Naive thymus-derived CD4-positive, alpha-beta T cell (primary cell): ENCODE measurements around the gene AMN1. TPM values are rescaled to one million over a fixed set of nuclear protein-coding genes. Genes with fewer than 3 reads are reported as not detected.

Source experiments
- ATAC-seq: fragments of 150-1000 bp; cut with Tn5 transposase; 2 replicates; pipeline ENCODE4 v1.10.0; 2021; ENCODE audit warnings: mild to moderate bottlenecking, moderate library complexity
- CTCF ChIA-PET: fragments of 350-600 bp; sonication (Branson Sonifier 250); formaldehyde crosslinking; loops from one replicate; lab custom pipeline; 2021; ENCODE audit warnings: antibody characterized with exemption; lab: Charles Lee
- POLR2A ChIA-PET: fragments of 350-600 bp; sonication (Branson Sonifier 250); formaldehyde crosslinking; loops from one replicate; lab custom pipeline; 2021; ENCODE audit warnings: antibody characterized with exemption, inconsistent platforms; lab: Charles Lee
- DNase-seq, 9 donors: peaks; one replicate each; pipeline versions ENCODE4 v3.0.0 to v3.0.0-alpha.2; 2020 to 2022; ENCODE audit warnings: mixed read lengths in 1 of 9
- H3K27ac ChIP-seq: one replicate; pipeline ENCODE4 v1.7.0; 2013; ENCODE audit warnings: mild to moderate bottlenecking, low read depth, low read length, moderate library complexity
- H3K27me3 ChIP-seq, 2 donors: one replicate each; pipeline ENCODE4 v1.7.0; 2013; ENCODE audit warnings: low read length in 2 of 2, mild to moderate bottlenecking in 2 of 2, moderate library complexity in 2 of 2; ENCODE audit not compliant: control insufficient read depth in 2 of 2, insufficient read depth in 2 of 2
- H3K36me3 ChIP-seq, 3 experiments: 1 replicate in 2 of 3; 2 replicates in 1 of 3; pipeline ENCODE4 v1.7.0; 2013; ENCODE audit warnings: low read length in 3 of 3, mild to moderate bottlenecking in 3 of 3, moderate library complexity in 1 of 3; ENCODE audit not compliant: insufficient read depth in 3 of 3, control insufficient read depth in 2 of 3
- H3K4me1 ChIP-seq, 2 donors: one replicate each; pipeline ENCODE4 v1.7.0; 2013; ENCODE audit warnings: low read length in 2 of 2, mild to moderate bottlenecking in 2 of 2, moderate library complexity in 1 of 2; ENCODE audit not compliant: control insufficient read depth in 2 of 2, insufficient read depth in 2 of 2
- H3K4me3 ChIP-seq: 2 replicates; pipeline ENCODE4 v1.7.0; 2013; ENCODE audit warnings: mild to moderate bottlenecking, low read length
- H3K9me3 ChIP-seq, 3 experiments: 1 replicate in 2 of 3; 2 replicates in 1 of 3; pipeline ENCODE4 v1.7.0; 2013; ENCODE audit warnings: low read length in 3 of 3; ENCODE audit not compliant: control insufficient read depth in 2 of 3
- H3K27ac Mint-ChIP-seq, 9 donors: one replicate each; pipeline ENCODE4 v1.8.0; 2020 to 2022; ENCODE audit warnings: mixed read lengths in 9 of 9, mild to moderate bottlenecking in 8 of 9, moderate library complexity in 5 of 9, inconsistent platforms in 2 of 9
- H3K27me3 Mint-ChIP-seq, 5 donors: one replicate each; pipeline ENCODE4 v1.8.0; 2021 to 2022; ENCODE audit warnings: mixed read lengths in 5 of 5, mild to moderate bottlenecking in 1 of 5
- H3K36me3 Mint-ChIP-seq, 5 donors: one replicate each; pipeline ENCODE4 v1.8.0; 2020 to 2022; ENCODE audit warnings: mixed read lengths in 5 of 5, mild to moderate bottlenecking in 3 of 5, inconsistent platforms in 1 of 5
- H3K4me1 Mint-ChIP-seq, 7 donors: one replicate each; pipeline ENCODE4 v1.8.0; 2020 to 2022; ENCODE audit warnings: mixed read lengths in 7 of 7, mild to moderate bottlenecking in 3 of 7, inconsistent platforms in 1 of 7
- H3K4me3 Mint-ChIP-seq, 10 donors: one replicate each; pipeline ENCODE4 v1.8.0; 2020 to 2022; ENCODE audit warnings: mild to moderate bottlenecking in 10 of 10, mixed read lengths in 10 of 10, moderate library complexity in 6 of 10, inconsistent platforms in 2 of 10
- H3K9me3 Mint-ChIP-seq, 11 donors: one replicate each; pipeline ENCODE4 v1.8.0; 2020 to 2022; ENCODE audit warnings: mixed read lengths in 11 of 11, mild to moderate bottlenecking in 4 of 11, inconsistent platforms in 1 of 11, moderate library complexity in 1 of 11
- intact Hi-C, 2 donors: fragments of 100-400 bp; cut with micrococcal nuclease; formaldehyde crosslinking; loops; one replicate each; pipeline ENCODE4 v1.15.1; 2023
- polyA plus RNA-seq, 2 donors: library from polyadenylated mRNA; unstranded; fragments of 300-500 nt; fragmentation: Illumina TruSeq; gene quantifications; one replicate each; pipeline ENCODE4 v1.2.3, GENCODE V29; 2021
- total RNA-seq, 6 experiments: library from RNA in 5 of 6; stranded (reverse) in 5 of 6; gene quantifications; 1 replicate in 5 of 6; 2 replicates in 1 of 6; pipeline ENCODE4 v1.2.3 and lab custom pipeline; 2021 to 2026

Gene AMN1
- total RNA-seq (10 to 100 TPM in 2 of 5 experiments, 1 to 10 TPM in 3; 4.1 to 22.9 (median 8.1) TPM), polyA plus RNA-seq (10 to 100 TPM; 15.7 to 17.8 TPM), total RNA-seq (lab: John Stamatoyannopoulos, UW) (10.4 reads per million, percentile 36 among the genes with 10 or more reads in this experiment)

- Histone ChIP-seq H3K9me3 (peaks cover 0 to 14% (median 0%) of the 10 kb centered on the region in 3 experiments), H3K27me3 (no peaks in the 10 kb centered on the region), H3K4me3 (peak within 1 kb of the TSS; percentile 84), H3K36me3 (peaks cover 0 to 1% (median 0%) of the 10 kb centered on the region in 3 experiments), H3K27ac (peak within 1 kb of the TSS; percentile 86), H3K4me1 (peaks cover 8 to 18% of the 10 kb centered on the region in 2 donors)
- DNase-seq (peak; percentile 94 to 100 (median 95)), ATAC-seq (peak; percentile 94)
- CTCF ChIA-PET: interaction anchor here (1.0 to 1.7 kb wide), 3 partner anchors 68 to 233 kb away, joined by 3 read pairs; no protein-coding TSS in a partner anchor
- POLR2A ChIA-PET: interaction anchor here (0.6 to 4.3 kb wide), 25 partner anchors 10 to 241 kb away, joined by 3 to 52 read pairs (median 4); partner anchors contain the start of gene RESF1
- peaks cover 26 to 79% (median 61%) of the 10 kb centered on the region in 7 donors for H3K4me1 Mint-ChIP-seq
- H3K27me3 Mint-ChIP-seq: peaks cover 0 to 2% (median 0%) of the 10 kb centered on the region in 5 donors
- intact Hi-C loops: loop anchor here (1.0 to 5.0 kb wide), 19 partner anchors 7 to 974 kb away; partner anchors contain the start of genes BICD1 (in 2 of the 2), ETFBKMT (in 2 of the 2), RESF1 (in 2 of the 2) and CAPRIN2 (in 1 of the 2)
- peaks cover 9 to 80% (median 32%) of the 10 kb centered on the region in 11 donors for H3K9me3 Mint-ChIP-seq
- peak within 1 kb of the TSS; percentile 94 to 100 (median 98) for H3K4me3 Mint-ChIP-seq
- H3K27ac Mint-ChIP-seq: peak within 1 kb of the TSS; percentile 96 to 100 (median 99)
- H3K36me3 Mint-ChIP-seq: peaks cover 21 to 55% (median 39%) of the 10 kb centered on the region in 5 donors
Observed at GRCh38 chr12:31728917-31729640, at the start of gene AMN1. TSS of gene AMN1 (minus strand) at chr12:31729021. CDS start at chr12:31729008, 13 bp downstream.

- Mint-ChIP-seq H3K9me3 (peaks cover 0 to 12% (median 3%) of the 10 kb centered on the region in 11 donors), H3K4me3 (peak overlapping the region in 5 of 10 donors; percentile 26 to 45 (median 40)), H3K27me3 (no peaks in the 10 kb centered on the region), H3K27ac (peak overlapping the region; percentile 3 to 90 (median 76)), H3K4me1 (peaks cover 6 to 31% (median 24%) of the 10 kb centered on the region in 7 donors), H3K36me3 (peaks cover 0 to 6% (median 3%) of the 10 kb centered on the region in 5 donors)
- DNase-seq: no peak
- H3K27me3 ChIP-seq: no peaks in the 10 kb centered on the region
- H3K9me3 ChIP-seq: no peaks in the 10 kb centered on the region
- intact Hi-C loops: no loop called here
- ChIA-PET CTCF (interaction anchor here (1.7 kb wide), 1 partner anchor 15 kb away, joined by 4 read pairs; no protein-coding TSS in a partner anchor), POLR2A (no interaction called here)
- H3K27ac ChIP-seq: no peak overlapping the region
- H3K36me3 ChIP-seq: no peaks in the 10 kb centered on the region
- ATAC-seq: peak; percentile 41
- H3K4me1 ChIP-seq: peaks cover 0 to 13% of the 10 kb centered on the region in 2 donors
- no peak overlapping the region for H3K4me3 ChIP-seq
Observed at GRCh38 chr12:31773867-31774266, 45.0 kb upstream of the AMN1 start.

GRCh38 chr12:31773223-31773750, 44.5 kb upstream of the AMN1 start:
- POLR2A ChIA-PET: interaction anchor here (1.3 kb wide), 1 partner anchor 13 kb away, joined by 4 read pairs; no protein-coding TSS in a partner anchor

GRCh38 chr12:31772685-31773222, 43.9 kb upstream of the AMN1 start:
- Mint-ChIP-seq H3K27me3 (no peaks in the 10 kb centered on the region), H3K36me3 (peaks cover 0 to 6% (median 3%) of the 10 kb centered on the region in 5 donors), H3K4me3 (peak overlapping the region in 1 of 10 donors; percentile 25), H3K4me1 (peaks cover 10 to 37% (median 28%) of the 10 kb centered on the region in 7 donors), H3K27ac (peak overlapping the region in 3 of 9 donors; percentile 5 to 85 (median 84)), H3K9me3 (peaks cover 0 to 12% (median 3%) of the 10 kb centered on the region in 11 donors)
- H3K4me3 ChIP-seq: no peak overlapping the region
- H3K36me3 ChIP-seq: no peaks in the 10 kb centered on the region
- H3K9me3 ChIP-seq: no peaks in the 10 kb centered on the region
- ATAC-seq: no peak
- H3K27me3 ChIP-seq: no peaks in the 10 kb centered on the region
- no peak for DNase-seq
- CTCF ChIA-PET: interaction anchor here (0.6 to 1.7 kb wide), 2 partner anchors 11 to 17 kb away, joined by 4 read pairs; no protein-coding TSS in a partner anchor
- H3K27ac ChIP-seq: no peak overlapping the region
- intact Hi-C loops: no loop called here
- peaks cover 0 to 16% of the 10 kb centered on the region in 2 donors for H3K4me1 ChIP-seq
- POLR2A ChIA-PET: interaction anchor here (1.3 kb wide), 1 partner anchor 12 kb away, joined by 4 read pairs; no protein-coding TSS in a partner anchor

More at GRCh38 chr12:31773223-31773750, 44.5 kb upstream of the AMN1 start:
- peaks cover 0 to 13% of the 10 kb centered on the region in 2 donors for H3K4me1 ChIP-seq
- Mint-ChIP-seq H3K27me3 (no peaks in the 10 kb centered on the region), H3K4me3 (peak overlapping the region in 3 of 10 donors; percentile 26 to 40 (median 32)), H3K36me3 (peaks cover 0 to 6% (median 3%) of the 10 kb centered on the region in 5 donors), H3K4me1 (peaks cover 6 to 31% (median 23%) of the 10 kb centered on the region in 7 donors), H3K27ac (peak overlapping the region in 8 of 9 donors; percentile 33 to 90 (median 76)), H3K9me3 (peaks cover 0 to 12% (median 3%) of the 10 kb centered on the region in 11 donors)
- no peak overlapping the region for H3K27ac ChIP-seq
- no peaks in the 10 kb centered on the region for H3K36me3 ChIP-seq
- CTCF ChIA-PET: interaction anchor here (0.6 to 1.7 kb wide), 2 partner anchors 10 to 16 kb away, joined by 4 read pairs; no protein-coding TSS in a partner anchor
- intact Hi-C loops: no loop called here
- H3K4me3 ChIP-seq: no peak overlapping the region
- H3K9me3 ChIP-seq: no peaks in the 10 kb centered on the region
- no peaks in the 10 kb centered on the region for H3K27me3 ChIP-seq
- DNase-seq (no peak), ATAC-seq (no peak)

- no peak for ATAC-seq
Observed at GRCh38 chr12:31772186-31772585, 43.4 kb upstream of the AMN1 start.

More at GRCh38 chr12:31772186-31772585, 43.4 kb upstream of the AMN1 start:
- peaks cover 15 to 42% (median 34%) of the 10 kb centered on the region in 7 donors for H3K4me1 Mint-ChIP-seq
- Histone ChIP-seq H3K4me1 (peaks cover 0 to 16% of the 10 kb centered on the region in 2 donors), H3K27ac (no peak overlapping the region), H3K36me3 (no peaks in the 10 kb centered on the region), H3K27me3 (no peaks in the 10 kb centered on the region), H3K4me3 (no peak overlapping the region), H3K9me3 (no peaks in the 10 kb centered on the region)
- H3K27me3 Mint-ChIP-seq: no peaks in the 10 kb centered on the region
- peaks cover 0 to 12% (median 3%) of the 10 kb centered on the region in 11 donors for H3K9me3 Mint-ChIP-seq
- intact Hi-C loops: no loop called here
- H3K4me3 Mint-ChIP-seq: no peak overlapping the region
- H3K36me3 Mint-ChIP-seq: peaks cover 0 to 6% (median 3%) of the 10 kb centered on the region in 5 donors
- ChIA-PET CTCF (no interaction called here), POLR2A (interaction anchor here (1.3 kb wide), 1 partner anchor 12 kb away, joined by 4 read pairs; no protein-coding TSS in a partner anchor)
- peak overlapping the region in 4 of 9 donors; percentile 17 to 84 (median 48) for H3K27ac Mint-ChIP-seq
- no peak for DNase-seq
